Activated T-cell treated with anti-CD3 and anti-CD28 coated beads for 24 hours (primary cell): ENCODE measurements around the gene FAM9C.

ENCODE experiments used
- DNase-seq: peaks from one replicate; pipeline ENCODE4 v3.0.0-alpha.2; 2020; ENCODE audit warnings: low read depth

FAM9C gene

GRCh38 chrX:13007519-13008188, 36.8 kb downstream of the FAM9C start:
- DNase-seq = no peak

- DNase-seq = no peak
Measured at GRCh38 chrX:13005661-13006473, 38.6 kb downstream of the FAM9C start.

- DNase-seq = no peak
Measured at GRCh38 chrX:13001961-13002671, 42.3 kb downstream of the FAM9C start.

DNA sequence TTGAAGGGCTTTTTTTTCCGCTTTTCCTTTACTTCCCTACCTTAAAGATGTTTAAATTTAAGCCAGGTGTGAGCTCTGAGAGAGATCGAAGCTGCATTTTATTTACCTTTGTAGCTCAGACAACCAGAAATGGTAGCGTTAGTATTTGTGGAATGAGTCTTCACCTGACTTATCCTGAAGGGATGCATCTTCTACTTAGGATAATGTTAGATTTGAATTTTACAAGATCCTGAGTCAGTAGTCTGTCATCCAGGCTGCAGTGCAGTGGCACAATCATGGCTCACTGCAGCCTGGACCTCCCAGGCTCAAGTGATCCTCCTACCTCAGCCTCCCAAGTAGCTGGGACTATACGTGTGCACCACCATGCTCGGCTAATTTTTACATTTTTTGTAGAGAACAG, 43.3 kb downstream of the FAM9C start:
- DNase-seq = no peak

DNA sequence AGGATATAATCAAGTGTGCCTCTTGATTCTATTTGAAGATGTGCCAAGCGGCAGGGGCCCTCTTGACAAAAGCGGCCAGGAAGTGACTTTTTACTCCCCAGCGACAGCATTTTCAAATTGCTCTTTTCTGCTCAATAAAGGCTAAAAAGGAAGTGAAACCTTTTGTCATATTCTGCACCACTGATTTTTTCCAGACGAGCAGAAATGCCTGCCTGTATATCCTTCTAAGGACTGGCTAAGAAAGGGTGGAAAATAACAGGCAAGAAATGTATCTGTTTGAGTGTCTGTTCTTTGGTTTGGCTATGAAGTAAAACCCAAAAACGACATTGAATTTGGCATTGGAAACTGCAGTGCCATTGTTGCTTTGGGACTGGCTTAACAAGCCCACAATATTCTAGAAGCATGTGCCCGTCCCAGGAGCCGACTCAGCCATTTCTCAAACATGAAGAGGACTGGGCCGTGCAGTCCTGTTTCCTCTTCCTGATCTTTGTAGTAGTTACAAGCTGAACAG, 44.1 kb downstream of the FAM9C start:
- DNase-seq = no peak

GRCh38 chrX:12999422-12999821, 45.0 kb downstream of the FAM9C start:
- no peak for DNase-seq

GRCh38 chrX:12997906-12998687, 46.3 kb downstream of the FAM9C start:
- no peak for DNase-seq

GRCh38 chrX:12996934-12997435, 47.4 kb downstream of the FAM9C start:
- DNase-seq = no peak

- DNase-seq = no peak
Measured at GRCh38 chrX:12994321-12994720, 50.1 kb downstream of the FAM9C start.

GRCh38 chrX:12993826-12994225, 50.6 kb downstream of the FAM9C start:
- DNase-seq = no peak

DNA sequence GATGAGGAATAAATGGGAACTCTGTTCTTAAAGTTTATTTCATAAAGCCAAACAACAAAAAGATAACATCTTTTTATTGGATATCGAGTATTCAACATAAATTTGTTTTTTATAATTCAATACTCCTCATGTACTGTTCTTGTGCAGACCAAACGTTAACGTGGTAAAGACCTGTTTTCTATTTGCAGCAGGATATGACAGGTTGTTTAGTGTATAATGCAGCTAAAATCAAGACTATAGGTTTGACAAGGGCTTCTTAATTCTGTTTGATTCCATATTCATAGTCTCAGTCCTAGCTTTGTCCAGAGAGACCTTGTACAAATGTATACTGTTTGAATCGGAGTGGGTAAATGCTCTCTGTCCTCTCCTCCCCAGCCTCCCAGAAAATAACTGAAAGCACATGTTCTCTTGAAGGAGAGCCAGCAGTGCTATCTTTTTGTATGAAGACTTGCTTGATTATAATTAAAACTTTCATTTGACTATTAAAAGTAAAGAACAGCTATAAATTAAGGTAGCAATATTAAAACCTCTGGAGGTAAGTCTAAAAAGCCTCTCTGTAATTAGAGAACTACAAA, 51.8 kb downstream of the FAM9C start:
- no peak for DNase-seq

DNA sequence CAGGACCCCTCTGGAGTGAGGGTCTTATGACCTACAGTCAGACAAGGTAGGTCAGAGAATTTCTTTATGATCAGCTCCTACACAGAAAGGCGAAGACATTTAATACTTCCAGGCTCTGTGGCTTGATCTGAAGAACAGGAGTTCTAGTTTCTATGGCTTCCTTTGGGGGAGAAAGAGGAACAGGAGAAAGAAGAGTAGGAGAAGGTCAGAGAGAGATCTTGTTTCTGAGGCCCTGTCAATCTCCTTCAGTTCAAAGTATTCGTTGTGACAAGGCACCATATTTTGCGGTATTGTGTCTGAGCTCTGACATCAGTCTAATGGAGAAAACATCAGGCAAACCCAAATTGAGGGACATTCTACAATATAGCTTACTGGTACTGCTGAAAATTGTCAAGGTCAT, 52.8 kb downstream of the FAM9C start:
- no peak for DNase-seq

- no peak for DNase-seq
Measured at GRCh38 chrX:12989461-12989860, 55.0 kb downstream of the FAM9C start.

DNA sequence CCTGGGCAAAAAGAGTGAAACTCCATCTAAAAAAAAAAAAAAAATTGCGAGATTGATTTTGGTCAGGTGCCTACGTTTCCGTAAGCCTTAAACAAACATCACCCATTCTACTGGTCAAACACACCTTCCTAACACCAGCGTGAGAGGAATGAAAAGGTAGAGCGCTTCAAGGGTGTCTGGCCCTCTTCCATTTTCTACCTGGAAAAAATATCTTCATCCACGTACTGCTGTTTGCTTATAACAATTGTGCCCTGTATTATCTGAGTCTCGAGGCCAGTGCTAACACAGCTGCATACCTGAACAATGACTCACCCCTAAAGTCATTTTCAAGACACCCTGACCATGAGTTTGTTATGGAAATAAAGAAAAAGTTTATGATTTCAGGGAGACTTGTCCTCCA, 55.6 kb downstream of the FAM9C start:
- no peak for DNase-seq

DNA sequence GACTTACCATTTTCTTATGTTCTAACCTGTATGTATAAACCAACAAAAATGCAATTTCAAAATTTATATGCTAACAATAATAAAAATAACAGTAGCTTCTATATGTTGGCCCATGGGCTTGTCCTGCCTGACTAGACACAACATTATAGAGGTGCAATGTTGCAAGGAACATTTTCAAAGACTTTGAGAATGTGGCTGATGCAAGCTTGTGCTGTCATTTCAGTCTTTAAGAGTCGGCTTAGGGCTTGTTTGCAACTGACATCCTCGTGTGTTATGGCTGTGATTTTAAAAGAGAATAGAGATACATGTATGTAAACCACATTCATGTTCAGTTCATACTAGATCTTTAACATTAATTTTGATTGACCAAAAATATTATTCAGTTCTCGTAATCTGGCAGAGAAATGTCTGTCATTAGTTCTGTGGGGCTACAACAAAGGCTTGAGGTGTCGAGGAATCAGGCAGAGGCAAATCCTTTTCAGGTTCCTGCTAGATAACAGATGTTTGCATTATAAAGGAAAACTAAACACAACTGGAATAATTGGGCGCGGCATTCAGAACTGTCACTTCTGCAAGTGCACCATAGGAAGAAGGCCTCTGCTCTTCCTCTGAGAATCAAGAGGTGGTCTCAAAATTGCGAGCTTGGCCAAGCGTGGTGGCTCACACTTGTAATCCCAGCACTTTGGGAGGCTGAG, 56.4 kb downstream of the FAM9C start:
- no peak for DNase-seq

DNA sequence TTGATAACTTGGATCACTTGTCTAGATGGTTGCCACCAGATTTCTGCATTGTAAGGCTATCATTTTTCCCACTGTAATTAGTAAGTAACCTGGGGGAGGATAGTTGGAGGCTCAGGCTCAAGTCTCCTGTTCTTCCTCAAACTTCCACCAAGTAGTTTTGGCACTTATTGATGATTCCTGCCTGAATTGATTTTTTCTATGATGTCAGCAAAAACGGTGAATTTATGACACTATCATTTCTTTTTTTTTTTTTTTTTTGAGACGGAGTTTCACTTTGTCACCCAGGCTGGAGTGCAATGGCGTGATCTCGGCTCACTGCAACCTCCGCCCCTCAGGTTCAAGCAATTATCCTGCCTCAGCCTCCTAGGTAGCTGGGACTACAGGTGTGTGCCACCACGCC, 57.1 kb downstream of the FAM9C start:
- DNase-seq = no peak

DNA sequence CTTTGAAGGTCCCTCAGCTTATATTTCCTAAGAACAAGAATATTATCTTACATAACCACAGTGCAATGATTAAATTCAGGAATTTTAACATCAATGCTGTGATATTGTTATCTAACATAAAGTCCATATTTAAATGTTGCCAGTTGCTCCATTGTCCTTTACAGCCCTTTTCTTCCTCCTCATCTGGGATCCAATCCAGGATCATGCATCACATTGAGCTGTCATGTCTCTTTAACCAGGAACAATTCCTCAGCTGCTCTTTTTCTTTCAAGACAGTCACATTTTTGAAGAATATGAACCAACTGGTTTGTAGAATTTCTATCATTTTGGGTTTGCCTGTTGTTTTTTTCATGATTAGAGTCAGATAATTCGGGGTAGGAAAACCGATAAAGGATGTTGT, 57.5 kb downstream of the FAM9C start:
- no peak for DNase-seq

- DNase-seq = no peak
Measured at GRCh38 chrX:12986164-12986779, 58.1 kb downstream of the FAM9C start.
